Measurements from ENCODE around the gene SORCS3.

DNA sequence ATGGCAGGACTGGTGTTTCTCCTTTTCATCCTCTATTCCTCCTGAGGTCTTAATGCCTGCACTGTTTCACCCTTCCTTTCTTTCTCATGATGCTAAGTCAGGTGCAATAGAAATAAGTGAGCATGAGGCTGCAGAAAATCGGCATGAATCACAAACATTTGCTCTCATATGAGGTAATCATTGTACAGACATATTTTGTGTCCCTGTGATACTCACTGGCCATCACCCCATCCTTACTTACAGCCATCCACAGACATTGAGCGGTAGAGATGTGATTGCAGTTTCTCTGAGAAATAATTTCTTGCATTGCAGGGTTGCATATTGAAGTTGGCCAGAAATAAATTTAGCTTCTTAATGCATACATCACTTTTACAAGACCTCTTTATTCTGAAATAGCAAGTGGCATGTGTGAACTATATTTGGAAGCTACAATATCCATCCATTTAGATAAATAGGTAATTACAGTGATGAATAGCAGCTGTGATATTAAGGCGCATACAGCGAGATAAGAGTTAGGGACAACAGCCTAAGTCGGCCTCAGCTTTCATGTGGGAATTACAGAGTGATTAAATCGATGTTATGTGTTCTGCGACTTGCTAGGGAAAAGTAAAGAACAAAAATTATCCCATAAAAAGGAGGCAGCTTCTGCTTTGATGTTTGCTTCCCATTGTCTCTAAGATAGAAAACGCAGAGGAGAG is 612.6 kb downstream of the SORCS3 start:
- TF ChIP-seq, protein P1, sequence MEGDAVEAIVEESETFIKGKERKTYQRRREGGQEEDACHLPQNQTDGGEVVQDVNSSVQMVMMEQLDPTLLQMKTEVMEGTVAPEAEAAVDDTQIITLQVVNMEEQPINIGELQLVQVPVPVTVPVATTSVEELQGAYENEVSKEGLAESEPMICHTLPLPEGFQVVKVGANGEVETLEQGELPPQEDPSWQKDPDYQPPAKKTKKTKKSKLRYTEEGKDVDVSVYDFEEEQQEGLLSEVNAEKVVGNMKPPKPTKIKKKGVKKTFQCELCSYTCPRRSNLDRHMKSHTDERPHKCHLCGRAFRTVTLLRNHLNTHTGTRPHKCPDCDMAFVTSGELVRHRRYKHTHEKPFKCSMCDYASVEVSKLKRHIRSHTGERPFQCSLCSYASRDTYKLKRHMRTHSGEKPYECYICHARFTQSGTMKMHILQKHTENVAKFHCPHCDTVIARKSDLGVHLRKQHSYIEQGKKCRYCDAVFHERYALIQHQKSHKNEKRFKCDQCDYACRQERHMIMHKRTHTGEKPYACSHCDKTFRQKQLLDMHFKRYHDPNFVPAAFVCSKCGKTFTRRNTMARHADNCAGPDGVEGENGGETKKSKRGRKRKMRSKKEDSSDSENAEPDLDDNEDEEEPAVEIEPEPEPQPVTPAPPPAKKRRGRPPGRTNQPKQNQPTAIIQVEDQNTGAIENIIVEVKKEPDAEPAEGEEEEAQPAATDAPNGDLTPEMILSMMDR (optimal IDR thresholded peaks at IDR 0.05 in 1 of 3, IDR thresholded peaks at IDR 0.05 in 1 of 3, conservative IDR thresholded peaks at IDR 0.05 in 1 of 3; ENCODE audit: extremely low read depth in 1 of 3, insufficient read depth in 2 of 3, low read length in 3 of 3): no peak
- TF ChIP-seq EZH2 (IDR thresholded peaks at IDR 0.05; ENCODE audit: low read length): no peak
